Activated gamma-delta T cell (primary cell): ENCODE results near the gene DNMT3L.
"Not testable (repeated sequence)": the region's sequence is repeated elsewhere in the genome, so short reads cannot be mapped to it uniquely, and the experiment has no call there.

ENCODE experiments used
- DNase-seq: peaks from one replicate; lab custom pipeline; 2025; lab: John Stamatoyannopoulos, UW

DNMT3L gene

GRCh38 chr21:44294391-44295162, 32.9 kb upstream of the DNMT3L start:
- DNase-seq: no peak

GRCh38 chr21:44293551-44294231, 32.0 kb upstream of the DNMT3L start:
- no peak for DNase-seq

GRCh38 chr21:44292812-44293195, 31.1 kb upstream of the DNMT3L start:
- DNase-seq: no peak

- DNase-seq: no peak
These were observed 30.5 kb upstream of the DNMT3L start for GRCh38 chr21:44291936-44292811.

GRCh38 chr21:44291078-44291935, 29.6 kb upstream of the DNMT3L start:
- no peak for DNase-seq

GRCh38 chr21:44290327-44291077, 28.8 kb upstream of the DNMT3L start:
- no peak for DNase-seq

GRCh38 chr21:44289381-44290010, 27.8 kb upstream of the DNMT3L start:
- DNase-seq: no peak

GRCh38 chr21:44288251-44289110, 26.8 kb upstream of the DNMT3L start:
- DNase-seq: no peak

- no peak for DNase-seq
These were observed 25.3 kb upstream of the DNMT3L start for GRCh38 chr21:44286716-44287632.

GRCh38 chr21:44286086-44286715, 24.5 kb upstream of the DNMT3L start:
- DNase-seq: no peak

- no peak for DNase-seq
These were observed 23.7 kb upstream of the DNMT3L start, which contains the start of gene AIRE for GRCh38 chr21:44285138-44285992. Gene AIRE (plus strand): TSS chr21:44285876. CDS start chr21:44286007, 131 bp downstream.

- no peak for DNase-seq
These were observed 22.3 kb upstream of the DNMT3L start for GRCh38 chr21:44283948-44284347.

- not testable (repeated sequence) for DNase-seq
These were observed 21.6 kb upstream of the DNMT3L start for GRCh38 chr21:44283211-44283785.

- no peak for DNase-seq
These were observed 20.7 kb upstream of the DNMT3L start for GRCh38 chr21:44282370-44282769.

GRCh38 chr21:44281801-44282200, 20.1 kb upstream of the DNMT3L start:
- DNase-seq: no peak
